Pancreas (tissue), 10 donors: ENCODE measurements around the gene TBCCD1. TPM values are rescaled to one million over a fixed set of nuclear protein-coding genes. Genes with fewer than 3 reads are reported as not detected.

ENCODE experiments used
- ATAC-seq, 4 donors: fragments of 200-7000 bp; cut with Tn5 transposase; one replicate each; pipeline versions ENCODE4 v1.8.0 to v1.9.1; 2020; ENCODE audit warnings: mild to moderate bottlenecking in 4 of 4, moderate library complexity in 4 of 4
- DNase-seq, 6 donors: peaks; one replicate each; pipeline ENCODE4 v3.0.0-alpha.2; 2020
- FAIRE-seq: peaks from 2 replicates; lab custom pipeline; 2012; peaks lifted over from hg19 to GRCh38; lab: Jason Lieb, UNC
- H3K27ac ChIP-seq, 4 donors: fragments of 200-600 bp; sonication (generic); 1 replicate in 3 of 4; 2 replicates in 1 of 4; pipeline versions ENCODE4 v1.5.0 to v1.8.0; 2020
- H3K27me3 ChIP-seq, 4 donors: fragments of 200-600 bp; one replicate each; pipeline ENCODE4 v1.8.0; 2021
- H3K36me3 ChIP-seq, 3 donors: fragments of 200-600 bp; sonication (generic) in 1 of 3; one replicate each; pipeline versions ENCODE4 v1.5.0 to v1.8.0; 2020 to 2021
- H3K4me1 ChIP-seq, 3 donors: fragments of 200-600 bp; one replicate each; pipeline ENCODE4 v1.8.0; 2021
- H3K4me3 ChIP-seq, 4 donors: fragments of 200-600 bp; sonication (generic) in 2 of 4; one replicate each; pipeline versions ENCODE4 v1.5.0 to v1.8.0; 2020 to 2021
- H3K9me3 ChIP-seq, 4 donors: fragments of 200-600 bp; one replicate each; pipeline ENCODE4 v1.8.0; 2021
- CTCF ChIP-seq, 4 donors: fragments of 200-600 bp; sonication (generic) in 3 of 4; IDR thresholded peaks; one replicate each; pipeline versions ENCODE4 v1.5.0 to v1.8.0; 2021; ENCODE audit warnings: antibody characterized with exemption in 4 of 4
- WGBS, 2 donors: extraction: QIAGEN DNeasy Blood & Tissue Kit; methylation state at CpG; one replicate each; pipeline ENCODE4 v1.1.7; 2013; 5-methylcytosine and 5-hydroxymethylcytosine counted together
- intact Hi-C, 3 donors: fragments of 100-400 bp; cut with DNase I; formaldehyde crosslinking; loops; one replicate each; pipeline versions ENCODE4 v1.11.1 to v1.14.2; 2022
- polyA plus RNA-seq, 2 donors: library from polyadenylated mRNA; stranded (reverse); fragments of 200-250 nt; gene quantifications; one replicate each; pipeline ENCODE4 v1.2.3, GENCODE V29; 2013
- total RNA-seq, 6 donors: library from RNA; stranded (reverse); fragmentation: NEBNext Ultra II Directional in 4 of 6; extraction: Animal tissue kit (Norgen Biotek cat#: 25700) in 4 of 6; gene quantifications; one replicate each; pipeline versions ENCODE4 v1.2.1 to v1.2.4, GENCODE V29; 2021 to 2023
- donor health status: healthy with polysubstance abuse.
- donor health status: DM: no; HTN: no; CAD: no; lungs with moderate emphysema.
- donor health status: DM: no; HTN: no; CAD: no.
- donor health status: control.
- donor health status: control.
- donor health status: Bipolar disorder and iron deficiency.
- donor health status: DM: yes; HTN: yes; CAD: no.
- donor health status: DM: no; HTN: no; CAD: no.
- donor health status: DM: no; HTN: no; CAD: no.
- donor health status: DM: yes; HTN: yes; CAD: no.

TBCCD1 gene
- total and polyA plus RNA-seq, 8 donors: 2.6 to 7.4 (median 5.1) TPM

GRCh38 chr3:186608624-186609215, 41.6 kb upstream of the TBCCD1 start:
- Histone ChIP-seq H3K4me3 (no peak overlapping the region), H3K9me3 (no peaks in the 10 kb centered on the region), H3K4me1 (peaks cover 4 to 24% (median 20%) of the 10 kb centered on the region in 3 donors), H3K36me3 (no peaks in the 10 kb centered on the region), H3K27ac (no peak overlapping the region), H3K27me3 (no peaks in the 10 kb centered on the region)
- DNase-seq (no peak), ATAC-seq (no peak), FAIRE-seq (no peak)
- no peak for TF ChIP-seq CTCF (IDR thresholded peaks at IDR 0.05)
- 85 to 93% methylated on average over 2 of the region's 2 CpGs for WGBS, 2 donors
- intact Hi-C loops: no loop called here

GRCh38 chr3:186605561-186606545, 38.7 kb upstream of the TBCCD1 start:
- peaks cover 4 to 24% (median 20%) of the 10 kb centered on the region in 3 donors for H3K4me1 ChIP-seq
- TF ChIP-seq CTCF (IDR thresholded peaks at IDR 0.05): no peak
- no peak for FAIRE-seq

GRCh38 chr3:186605078-186605477, 37.9 kb upstream of the TBCCD1 start:
- no peak for TF ChIP-seq CTCF (IDR thresholded peaks at IDR 0.05)
- H3K27me3 ChIP-seq: no peaks in the 10 kb centered on the region
- H3K27ac ChIP-seq: peak overlapping the region in 1 of 4 donors; percentile 70
- ATAC-seq (peak in 3 of 4 donors; percentile 20 to 60 (median 28)), DNase-seq (no peak), FAIRE-seq (no peak)
- no peaks in the 10 kb centered on the region for H3K9me3 ChIP-seq
- intact Hi-C loops: no loop called here
- no peak overlapping the region for H3K4me3 ChIP-seq
- H3K36me3 ChIP-seq: no peaks in the 10 kb centered on the region
- peaks cover 4 to 24% (median 22%) of the 10 kb centered on the region in 3 donors for H3K4me1 ChIP-seq

More at GRCh38 chr3:186605561-186606545, 38.7 kb upstream of the TBCCD1 start:
- 54 to 56% methylated on average over 5 of the region's 5 CpGs for WGBS, 2 donors
- no peak for DNase-seq
- ATAC-seq: peak; percentile 79 to 91 (median 90)
- H3K36me3 ChIP-seq: no peaks in the 10 kb centered on the region
- peak overlapping the region in 3 of 4 donors; percentile 13 to 73 (median 70) for H3K27ac ChIP-seq
- no peak overlapping the region for H3K4me3 ChIP-seq
- no peaks in the 10 kb centered on the region for H3K27me3 ChIP-seq
- intact Hi-C loops: no loop called here
- no peaks in the 10 kb centered on the region for H3K9me3 ChIP-seq

- no peaks in the 10 kb centered on the region for H3K9me3 ChIP-seq
- ATAC-seq: no peak
- intact Hi-C loops: no loop called here
Measured at GRCh38 chr3:186603159-186603558, 36.0 kb upstream of the TBCCD1 start.

More at GRCh38 chr3:186603159-186603558, 36.0 kb upstream of the TBCCD1 start:
- DNase-seq (no peak), FAIRE-seq (no peak)
- WGBS, 2 donors: 86 to 90% methylated on average over 7 of the region's 7 CpGs
- Histone ChIP-seq H3K36me3 (no peaks in the 10 kb centered on the region), H3K27ac (no peak overlapping the region), H3K4me1 (peaks cover 4 to 32% (median 31%) of the 10 kb centered on the region in 3 donors), H3K4me3 (no peak overlapping the region), H3K27me3 (no peaks in the 10 kb centered on the region)
- no peak for TF ChIP-seq CTCF (IDR thresholded peaks at IDR 0.05)
